PC-3 (cell line): ENCODE results near the gene C15orf39. TPM values are rescaled to one million over a fixed set of nuclear protein-coding genes. Genes with fewer than 3 reads are reported as not detected.

Experiments
- ATAC-seq: fragments of 200-7000 bp; cut with Tn5 transposase; 2 replicates; pipeline ENCODE4 v1.9.1; 2020; ENCODE audit warnings: mild to moderate bottlenecking, moderate library complexity
- BruUV-seq: library from RNA; stranded (reverse); fragments of 400-500 nt; replicated peaks from 2 replicates; lab custom pipeline; 2021; lab: Mats Ljungman, UMichigan
- CTCF ChIA-PET: fragments of 300-600 bp; sonication (Branson Sonifier 250); formaldehyde crosslinking; loops from one replicate; lab custom pipeline; 2022; ENCODE audit warnings: antibody characterized with exemption; lab: Charles Lee
- POLR2A ChIA-PET: fragments of 300-600 bp; sonication (Branson Sonifier 250); formaldehyde crosslinking; loops from one replicate; lab custom pipeline; 2022; ENCODE audit warnings: antibody characterized with exemption; ENCODE audit not compliant: unreplicated experiment; lab: Charles Lee
- DNase-seq: peaks from one replicate; pipeline ENCODE4 v3.0.0-alpha.2; 2015
- H2AFZ ChIP-seq: fragments of 300-600 bp; sonication (generic); 2 replicates; pipeline ENCODE4 v1.6.0; 2016; ENCODE audit warnings: antibody characterized with exemption, low read length
- H3F3A ChIP-seq: fragments of 300-600 bp; sonication (generic); one replicate; pipeline ENCODE4 v1.6.0; 2017; ENCODE audit warnings: antibody characterized with exemption, low read length, control low read depth, mild to moderate bottlenecking; ENCODE audit not compliant: unreplicated experiment
- H3K27ac ChIP-seq: fragments of 300-600 bp; sonication (generic); 2 replicates; pipeline ENCODE4 v1.5.1; 2016; ENCODE audit warnings: mild to moderate bottlenecking, low read length
- H3K27me3 ChIP-seq: fragments of 300-600 bp; sonication (generic); 2 replicates; pipeline ENCODE4 v1.6.1; 2016; ENCODE audit warnings: low read length, mixed read lengths
- H3K36me3 ChIP-seq: fragments of 300-600 bp; sonication (generic); 2 replicates; pipeline ENCODE4 v1.6.1; 2016; ENCODE audit warnings: low read depth, mixed run types, low read length, mixed read lengths
- H3K4me1 ChIP-seq: fragments of 300-600 bp; sonication (generic); 2 replicates; pipeline ENCODE4 v1.5.1; 2016; ENCODE audit warnings: low read length; ENCODE audit not compliant: insufficient read depth
- H3K4me2 ChIP-seq: fragments of 300-600 bp; sonication (generic); 2 replicates; pipeline ENCODE4 v1.6.0; 2016; ENCODE audit warnings: low read length
- H3K4me3 ChIP-seq: fragments of 300-600 bp; sonication (generic); 2 replicates; pipeline ENCODE4 v1.5.1; 2016; ENCODE audit warnings: mild to moderate bottlenecking, low read length, mixed read lengths
- H3K79me2 ChIP-seq: fragments of 300-600 bp; sonication (generic); 2 replicates; pipeline ENCODE4 v1.6.1; 2017; ENCODE audit warnings: low read length, mixed read lengths
- H3K9ac ChIP-seq: fragments of 300-600 bp; sonication (generic); 2 replicates; pipeline ENCODE4 v1.6.0; 2016; ENCODE audit warnings: mild to moderate bottlenecking, low read length
- H3K9me2 ChIP-seq: fragments of 300-600 bp; sonication (generic); replicated peaks from 2 replicates; pipeline ENCODE4 v1.6.1; 2016; ENCODE audit warnings: mixed run types, low read length, mixed read lengths
- H3K9me3 ChIP-seq: fragments of 300-600 bp; sonication (generic); 2 replicates; pipeline ENCODE4 v1.6.1; 2016; ENCODE audit warnings: low read length, mixed read lengths
- H4K20me1 ChIP-seq: fragments of 300-600 bp; sonication (generic); 2 replicates; pipeline ENCODE4 v1.6.1; 2016; ENCODE audit warnings: low read length, mixed read lengths
- CTCF ChIP-seq: fragments of 300-600 bp; sonication (generic); conservative IDR thresholded peaks from 2 replicates; pipeline ENCODE4 v1.5.1; 2017; ENCODE audit warnings: antibody characterized with exemption, low read depth, mild to moderate bottlenecking, low read length
- EZH2 ChIP-seq: fragments of 300-600 bp; sonication (generic); IDR thresholded peaks from one replicate; pipeline ENCODE4 v1.6.1; 2017; ENCODE audit warnings: antibody characterized with exemption, mild to moderate bottlenecking, low read length; ENCODE audit not compliant: unreplicated experiment
- EZH2phosphoT487 ChIP-seq: fragments of 300-600 bp; sonication (generic); IDR thresholded peaks from 2 replicates; pipeline ENCODE4 v1.6.1; 2018; ENCODE audit warnings: mild to moderate bottlenecking, antibody characterized with exemption, low read length, borderline replicate concordance
- intact Hi-C: fragments of 100-400 bp; cut with micrococcal nuclease; formaldehyde crosslinking; loops from 2 replicates; pipeline ENCODE4 v1.9.0; 2023
- total RNA-seq: library from RNA; depleted of rRNA; stranded (reverse); fragments of >200 nt; gene quantifications from 2 replicates; pipeline ENCODE4 v1.2.3, GENCODE V29; 2014

The C15orf39 gene
- total RNA-seq, 1 experiment from 2014 or later = 23.8 TPM

GRCh38 chr15:75235760-75236729 is 34.4 kb downstream of the C15orf39 start:
- Histone ChIP-seq H3K36me3 (no peaks in the 10 kb centered on the region), H3F3A (no peaks in the 10 kb centered on the region), H3K9me3 (no peaks in the 10 kb centered on the region), H3K4me3 (no peak overlapping the region), H3K79me2 (no peaks in the 10 kb centered on the region), H2AFZ (no peak overlapping the region), H3K4me2 (no peak overlapping the region), H3K4me1 (no peaks in the 10 kb centered on the region), H3K27me3 (no peaks in the 10 kb centered on the region), H3K27ac (no peak overlapping the region), H4K20me1 (no peaks in the 10 kb centered on the region), H3K9me2 (no peaks in the 10 kb centered on the region), H3K9ac (no peak overlapping the region)
- no peak for ATAC-seq
- intact Hi-C loops = no loop called here
- ChIA-PET POLR2A (no interaction called here), CTCF (no interaction called here)
- no peak for DNase-seq
- BruUV-seq = no TSS peak
- no peak for TF ChIP-seq EZH2
- no peak for TF ChIP-seq CTCF
- TF ChIP-seq EZH2phosphoT487 = no peak

- BruUV-seq = no TSS peak
- no peaks in the 10 kb centered on the region for H3K27me3 ChIP-seq
- intact Hi-C loops = no loop called here
Measured at GRCh38 chr15:75237316-75237982, 35.8 kb downstream of the C15orf39 start.

More at GRCh38 chr15:75237316-75237982, 35.8 kb downstream of the C15orf39 start:
- DNase-seq (no peak), ATAC-seq (no peak)
- H3K9me3 ChIP-seq = no peaks in the 10 kb centered on the region
- no peaks in the 10 kb centered on the region for H3K36me3 ChIP-seq
- H3K79me2 ChIP-seq = no peaks in the 10 kb centered on the region
- no peaks in the 10 kb centered on the region for H3K4me1 ChIP-seq
- no peak overlapping the region for H3K27ac ChIP-seq
- H3K9me2 ChIP-seq = no peaks in the 10 kb centered on the region
- H3K9ac ChIP-seq = no peak overlapping the region
- no peaks in the 10 kb centered on the region for H4K20me1 ChIP-seq
- no peak overlapping the region for H3K4me3 ChIP-seq
- no peaks in the 10 kb centered on the region for H3F3A ChIP-seq
- ChIA-PET POLR2A (no interaction called here), CTCF (no interaction called here)
- no peak overlapping the region for H3K4me2 ChIP-seq
- no peak overlapping the region for H2AFZ ChIP-seq
- no peak for TF ChIP-seq EZH2
- no peak for TF ChIP-seq EZH2phosphoT487
- no peak for TF ChIP-seq CTCF
